AG04449 (cell line): Measurements from ENCODE around the gene NUMA1.

Source experiments
- CTCF ChIA-PET: fragments of 350-600 bp; formaldehyde crosslinking; extraction: SDS; loops from one replicate; lab custom pipeline; 2021; ENCODE audit warnings: antibody characterized with exemption; lab: Yijun Ruan, JAX
- POLR2A ChIA-PET: fragments of 400-600, 350-600 bp; formaldehyde crosslinking; extraction: SDS; loops from one replicate; lab custom pipeline; 2020; ENCODE audit warnings: antibody characterized with exemption, inconsistent platforms; lab: Yijun Ruan, JAX
- DNase-seq: peaks from one replicate; pipeline ENCODE4 v3.0.0-alpha.2; 2010; ENCODE audit warnings: low read depth, low spot score
- H3K4me3 ChIP-seq: 2 replicates; pipeline ENCODE4 v1.5.1; 2011; ENCODE audit warnings: low read depth, mild to moderate bottlenecking, control low read depth, low read length
- CTCF ChIP-seq: IDR thresholded peaks from one replicate; pipeline ENCODE4 v1.5.1; 2011; ENCODE audit warnings: mild to moderate bottlenecking, moderate library complexity, low read length, control low read depth, inconsistent platforms; ENCODE audit not compliant: insufficient read depth; ENCODE audit errors: missing control alignments

Gene NUMA1

GRCh38 chr11:72123117-72123653, 42.8 kb upstream of the NUMA1 start:
- POLR2A ChIA-PET = no interaction called here
- no peak for TF ChIP-seq CTCF
- no peak for DNase-seq
- H3K4me3 ChIP-seq = no peak overlapping the region
- CTCF ChIA-PET = interaction anchor here (0.7 to 2.7 kb wide), 6 partner anchors 11 to 308 kb away, joined by 3 to 13 read pairs (median 4); partner anchors contain the start of genes ANAPC15 and FOLR3

- POLR2A ChIA-PET = no interaction called here
- CTCF ChIA-PET = interaction anchor here (0.8 to 1.3 kb wide), 4 partner anchors 10 to 115 kb away, joined by 3 to 4 read pairs (median 4); partner anchors contain the start of gene ANAPC15
- no peak for TF ChIP-seq CTCF
- no peak for DNase-seq
- H3K4me3 ChIP-seq = no peak overlapping the region
These were observed 42.3 kb upstream of the NUMA1 start for GRCh38 chr11:72122607-72123006.

GRCh38 chr11:72120930-72121329, 40.6 kb upstream of the NUMA1 start:
- ChIA-PET CTCF (no interaction called here), POLR2A (no interaction called here)
- TF ChIP-seq CTCF = no peak
- H3K4me3 ChIP-seq = no peak overlapping the region
- no peak for DNase-seq

- ChIA-PET POLR2A (no interaction called here), CTCF (interaction anchor here (1.0 to 1.9 kb wide), 2 partner anchors 25 to 65 kb away, joined by 3 to 5 read pairs; no protein-coding TSS in a partner anchor)
- DNase-seq = no peak
- no peak overlapping the region for H3K4me3 ChIP-seq
- TF ChIP-seq CTCF = no peak
These were observed 38.9 kb upstream of the NUMA1 start for GRCh38 chr11:72119198-72119597.

- ChIA-PET POLR2A (no interaction called here), CTCF (no interaction called here)
- TF ChIP-seq CTCF = no peak
- H3K4me3 ChIP-seq = no peak overlapping the region
- no peak for DNase-seq
These were observed 35.8 kb upstream of the NUMA1 start for GRCh38 chr11:72116019-72116755.

- DNase-seq = no peak
- CTCF ChIA-PET = interaction anchor here (0.7 to 1.8 kb wide), 5 partner anchors 14 to 317 kb away, joined by 3 to 5 read pairs (median 3); no protein-coding TSS in a partner anchor
- no peak for TF ChIP-seq CTCF
- H3K4me3 ChIP-seq = no peak overlapping the region
- POLR2A ChIA-PET = no interaction called here
These were observed 34.2 kb upstream of the NUMA1 start for GRCh38 chr11:72114570-72114969.
